GM18502 (cell line): ENCODE measurements around the gene ABCE1.

Source experiments
- ATAC-seq: cut with Tn5 transposase; IDR thresholded peaks from one replicate; pipeline ENCODE4 v1.9.1; 2021; ENCODE audit warnings: mild to moderate bottlenecking; ENCODE audit not compliant: unreplicated experiment, poor library complexity

The ABCE1 gene

GRCh38 chr4:145171911-145172310 is 73.8 kb downstream of the ABCE1 start:
- ATAC-seq, result no peak

GRCh38 chr4:145176641-145177432 is 78.7 kb downstream of the ABCE1 start:
- ATAC-seq, result no peak

GRCh38 chr4:145177511-145177905 is 79.4 kb downstream of the ABCE1 start:
- ATAC-seq, result no peak

GRCh38 chr4:145177906-145178538 is 79.9 kb downstream of the ABCE1 start:
- ATAC-seq, result no peak

GRCh38 chr4:145178740-145179280 is 80.7 kb downstream of the ABCE1 start:
- ATAC-seq, result no peak
